Measurements from ENCODE around the gene EPHA8. TPM values are rescaled to one million over a fixed set of nuclear protein-coding genes. Genes with fewer than 3 reads are reported as not detected.

Gene EPHA8

DNA sequence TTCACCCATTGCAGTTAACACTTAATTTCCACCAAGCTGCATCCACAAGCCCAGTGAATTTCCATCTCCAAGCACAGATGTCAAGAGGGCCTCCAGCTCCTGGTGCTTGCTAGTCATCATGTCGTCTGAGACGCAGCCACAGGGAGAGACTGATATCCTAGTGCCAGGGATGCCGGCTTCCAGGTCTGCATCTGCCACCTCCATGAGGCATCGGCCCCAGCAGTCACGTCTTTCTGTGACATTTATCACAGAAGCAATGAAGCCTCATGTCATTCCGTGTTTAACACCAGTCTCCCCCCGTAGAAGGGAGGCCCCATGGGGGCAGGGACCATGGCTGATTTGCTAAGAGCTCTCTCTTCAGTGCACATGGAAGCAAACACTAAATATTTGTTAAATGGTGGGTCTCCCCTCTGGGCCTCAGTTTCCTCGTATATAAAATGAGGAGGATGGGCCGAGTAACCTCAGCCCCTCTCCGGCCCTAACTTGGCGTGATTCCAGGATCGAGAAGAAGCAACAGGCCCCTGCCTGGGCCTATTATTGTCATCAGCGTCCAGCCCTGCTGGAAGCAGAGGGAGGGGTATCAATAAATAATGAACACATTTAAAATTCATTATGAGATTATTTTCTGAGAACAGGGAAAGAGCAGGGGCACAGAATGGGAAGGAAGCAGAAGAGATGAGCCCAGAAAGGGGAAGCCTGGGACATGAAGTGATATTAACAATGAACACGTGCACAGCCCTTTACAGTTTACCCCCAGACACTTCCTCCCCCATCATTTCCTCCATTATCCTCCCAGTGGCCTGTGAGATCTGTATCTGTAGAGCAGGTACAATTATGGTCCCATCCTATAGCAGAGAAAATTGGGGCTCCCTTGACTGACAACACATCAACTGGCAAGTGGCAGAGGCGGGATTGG is 88.9 kb downstream of the EPHA8 start:
- no peak overlapping the region for H3K4ac ChIP-seq (ENCODE audit: low read depth in 1 of 2, low read length in 2 of 2)
- H3K27me3 ChIP-seq (ENCODE audit: control insufficient read depth in 1 of 2, insufficient read depth in 1 of 2, low read length in 2 of 2), result peaks cover 56 to 75% of the 10 kb centered on the region in 2 experiments
- H3K23ac ChIP-seq (ENCODE audit: low read length in 2 of 2), result no peak overlapping the region
- H3K18ac ChIP-seq (ENCODE audit: low read depth in 1 of 2, low read length in 2 of 2), result no peak overlapping the region
- no peak overlapping the region for H2AK5ac ChIP-seq (ENCODE audit: low read length, severe bottlenecking)
- no peak overlapping the region for H2AFZ ChIP-seq (ENCODE audit: low read depth, low read length)
- H3K9me3 ChIP-seq (ENCODE audit: control insufficient read depth, low read length), result no peaks in the 10 kb centered on the region
- H3K79me1 ChIP-seq (replicated peaks; ENCODE audit: low read length, poor library complexity, severe bottlenecking), result no peaks in the 10 kb centered on the region
- no peak overlapping the region for H2BK5ac ChIP-seq (ENCODE audit: low read depth, low read length, poor library complexity, severe bottlenecking)
- H4K91ac ChIP-seq (ENCODE audit: low read length), result no peak overlapping the region
- H3K9ac ChIP-seq (ENCODE audit: low read length), result no peak overlapping the region
- H3K14ac ChIP-seq (ENCODE audit: low read length in 2 of 2), result no peak overlapping the region
- no peak overlapping the region for H3K27ac ChIP-seq (ENCODE audit: low read length, poor library complexity, severe bottlenecking)
- no peak overlapping the region for H2BK15ac ChIP-seq (ENCODE audit: low read depth, poor library complexity, severe bottlenecking)
- H4K8ac ChIP-seq (ENCODE audit: low read length), result no peak overlapping the region
- no peaks in the 10 kb centered on the region for H3K36me3 ChIP-seq (ENCODE audit: control insufficient read depth in 1 of 2, insufficient read depth in 2 of 2, low read depth in 1 of 2, low read length in 2 of 2)
- H3K4me2 ChIP-seq (ENCODE audit: low read length, poor library complexity, severe bottlenecking), result no peak overlapping the region
- DNase-seq, result no peak
- no peak overlapping the region for H2BK120ac ChIP-seq (ENCODE audit: low read depth, low read length)
- no peaks in the 10 kb centered on the region for H3K4me1 ChIP-seq (ENCODE audit: control insufficient read depth, insufficient read depth, low read depth, low read length)
- 87% methylated on average over 13 of the region's 15 CpGs for WGBS
- H3K4me3 ChIP-seq (ENCODE audit: insufficient read depth in 1 of 2, low read depth in 1 of 2, low read length in 2 of 2), result no peak overlapping the region
- H2BK12ac ChIP-seq (ENCODE audit: low read length in 2 of 2), result no peak overlapping the region

DNA sequence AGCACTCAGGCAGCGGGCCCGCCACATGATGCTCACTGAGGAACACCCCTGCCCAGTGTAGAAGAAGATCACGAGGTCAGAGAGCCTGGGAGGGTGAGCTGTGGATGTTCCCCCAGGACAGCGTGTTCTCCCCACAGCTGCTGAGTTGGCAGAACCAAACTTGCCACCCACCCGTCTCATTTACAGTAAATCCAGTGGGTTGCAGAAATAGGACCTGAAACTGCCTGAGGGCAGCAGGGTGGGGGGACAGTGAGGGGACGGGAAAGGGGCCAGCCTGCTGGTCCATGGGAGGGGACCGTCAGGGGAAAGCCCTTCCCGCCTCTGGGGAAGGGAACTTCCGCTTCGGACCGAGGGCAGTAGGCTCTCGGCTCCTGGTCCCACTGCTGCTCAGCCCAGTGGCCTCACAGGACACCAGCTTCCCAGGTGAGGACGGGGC is 89.6 kb downstream of the EPHA8 start, which contains the start of gene C1QB:
Gene C1QB, plus strand, starts transcription at position 356 of the 436 bp plus-strand sequence. CDS start 6,227 bp downstream, outside the sequence.
- H3K9me3 ChIP-seq (ENCODE audit: control insufficient read depth, low read length), result no peaks in the 10 kb centered on the region
- no peak within 1 kb of the TSS for H3K27ac ChIP-seq (ENCODE audit: low read length, poor library complexity, severe bottlenecking)
- H3K14ac ChIP-seq (ENCODE audit: low read length in 2 of 2), result no peak within 1 kb of the TSS
- H3K79me1 ChIP-seq (replicated peaks; ENCODE audit: low read length, poor library complexity, severe bottlenecking), result no peaks in the 10 kb centered on the region
- no peaks in the 10 kb centered on the region for H3K4me1 ChIP-seq (ENCODE audit: control insufficient read depth, insufficient read depth, low read depth, low read length)
- no peak within 1 kb of the TSS for H3K18ac ChIP-seq (ENCODE audit: low read depth in 1 of 2, low read length in 2 of 2)
- no peak within 1 kb of the TSS for H2BK5ac ChIP-seq (ENCODE audit: low read depth, low read length, poor library complexity, severe bottlenecking)
- H4K8ac ChIP-seq (ENCODE audit: low read length), result no peak within 1 kb of the TSS
- no peak within 1 kb of the TSS for H3K4me3 ChIP-seq (ENCODE audit: insufficient read depth in 1 of 2, low read depth in 1 of 2, low read length in 2 of 2)
- no peak within 1 kb of the TSS for H3K23ac ChIP-seq (ENCODE audit: low read length in 2 of 2)
- H2AK5ac ChIP-seq (ENCODE audit: low read length, severe bottlenecking), result no peak within 1 kb of the TSS
- no peak within 1 kb of the TSS for H3K4ac ChIP-seq (ENCODE audit: low read depth in 1 of 2, low read length in 2 of 2)
- H4K91ac ChIP-seq (ENCODE audit: low read length), result no peak within 1 kb of the TSS
- no peak within 1 kb of the TSS for H2BK15ac ChIP-seq (ENCODE audit: low read depth, poor library complexity, severe bottlenecking)
- H3K36me3 ChIP-seq (ENCODE audit: control insufficient read depth in 1 of 2, insufficient read depth in 2 of 2, low read depth in 1 of 2, low read length in 2 of 2), result no peaks in the 10 kb centered on the region
- H2AFZ ChIP-seq (ENCODE audit: low read depth, low read length), result no peak within 1 kb of the TSS
- peaks cover 59 to 78% of the 10 kb centered on the region in 2 experiments for H3K27me3 ChIP-seq (ENCODE audit: control insufficient read depth in 1 of 2, insufficient read depth in 1 of 2, low read length in 2 of 2)
- H2BK120ac ChIP-seq (ENCODE audit: low read depth, low read length), result no peak within 1 kb of the TSS
- H3K9ac ChIP-seq (ENCODE audit: low read length), result no peak within 1 kb of the TSS
- WGBS, result 89% methylated on average over 12 of the region's 13 CpGs
- no peak within 1 kb of the TSS for H2BK12ac ChIP-seq (ENCODE audit: low read length in 2 of 2)
- H3K4me2 ChIP-seq (ENCODE audit: low read length, poor library complexity, severe bottlenecking), result no peak within 1 kb of the TSS
- DNase-seq, result no peak

Small RNA genes lying within 50 kb of the gene (small RNA-seq; reads per million reads assigned to genes)
- not detected for gene MIR6127 (ENCODE audit: low read depth)
